AG04450 (cell line): ENCODE data around the gene GRIP1. TPM values are rescaled to one million over a fixed set of nuclear protein-coding genes. Genes with fewer than 3 reads are reported as not detected.

Experiments used
- CTCF ChIA-PET: fragments of 300-600, 350-600 bp; formaldehyde crosslinking; extraction: SDS; loops from one replicate; lab custom pipeline; 2022; ENCODE audit warnings: antibody characterized with exemption, inconsistent platforms; lab: Charles Lee
- POLR2A ChIA-PET: fragments of 350-600 bp; formaldehyde crosslinking; extraction: SDS; loops from one replicate; lab custom pipeline; 2021; ENCODE audit warnings: antibody characterized with exemption, inconsistent platforms; lab: Yijun Ruan, JAX
- DNase-seq: peaks from one replicate; pipeline ENCODE4 v3.0.0-alpha.2; 2011; ENCODE audit warnings: low read depth, low spot score
- H3K27ac ChIP-seq: one replicate; pipeline ENCODE4 v1.5.1; 2012; ENCODE audit warnings: low read depth, low read length, control low read depth
- H3K27me3 ChIP-seq: one replicate; pipeline ENCODE4 v1.6.0; 2012; ENCODE audit warnings: low read length; ENCODE audit not compliant: control insufficient read depth, insufficient read depth
- H3K4me3 ChIP-seq: 2 replicates; pipeline ENCODE4 v1.5.1; 2011; ENCODE audit warnings: mild to moderate bottlenecking, low read depth, low read length, control low read depth
- H3K9me3 ChIP-seq: 2 replicates; pipeline ENCODE4 v1.5.1; 2012; ENCODE audit warnings: low read length; ENCODE audit not compliant: control insufficient read depth, insufficient read depth
- polyA plus RNA-seq: library from polyadenylated mRNA; depleted of rRNA; stranded (reverse); fragments of >200 nt; gene quantifications from 2 replicates; pipeline ENCODE4 v1.2.3, GENCODE V29; 2011
- TF ChIP-seq, protein P1 (sequence below): IDR thresholded peaks from 2 replicates; pipeline ENCODE4 v1.5.1; 2011; ENCODE audit warnings: low read depth, low read length, control low read depth, inconsistent platforms

Gene GRIP1
- polyA plus RNA-seq, 1 experiment = not detected

DNA sequence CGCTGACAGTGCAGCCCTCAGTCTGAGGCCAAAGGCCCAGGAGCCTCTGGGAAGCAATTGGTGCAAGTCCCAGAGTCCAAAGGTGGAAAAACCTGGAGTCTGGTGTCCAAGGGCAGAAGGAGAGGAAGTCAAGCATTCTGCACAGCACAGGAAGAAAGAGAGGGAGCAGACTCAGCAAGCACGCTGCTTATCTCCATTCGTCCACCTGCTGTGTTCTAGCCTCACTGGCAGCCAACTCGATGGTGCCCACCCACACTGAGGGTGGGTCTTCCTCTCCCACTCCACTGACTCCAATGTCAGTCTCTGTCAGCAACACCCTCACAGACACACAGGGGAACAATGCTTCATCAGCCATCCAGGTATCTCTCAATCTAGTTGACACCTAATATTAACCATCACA is 337.8 kb downstream of the GRIP1 start:
- no peak for DNase-seq
- no peaks in the 10 kb centered on the region for H3K27me3 ChIP-seq
- no peak overlapping the region for H3K27ac ChIP-seq
- no peak overlapping the region for H3K4me3 ChIP-seq
- CTCF ChIA-PET = no interaction called here
- POLR2A ChIA-PET = no interaction called here
- TF ChIP-seq, protein P1, sequence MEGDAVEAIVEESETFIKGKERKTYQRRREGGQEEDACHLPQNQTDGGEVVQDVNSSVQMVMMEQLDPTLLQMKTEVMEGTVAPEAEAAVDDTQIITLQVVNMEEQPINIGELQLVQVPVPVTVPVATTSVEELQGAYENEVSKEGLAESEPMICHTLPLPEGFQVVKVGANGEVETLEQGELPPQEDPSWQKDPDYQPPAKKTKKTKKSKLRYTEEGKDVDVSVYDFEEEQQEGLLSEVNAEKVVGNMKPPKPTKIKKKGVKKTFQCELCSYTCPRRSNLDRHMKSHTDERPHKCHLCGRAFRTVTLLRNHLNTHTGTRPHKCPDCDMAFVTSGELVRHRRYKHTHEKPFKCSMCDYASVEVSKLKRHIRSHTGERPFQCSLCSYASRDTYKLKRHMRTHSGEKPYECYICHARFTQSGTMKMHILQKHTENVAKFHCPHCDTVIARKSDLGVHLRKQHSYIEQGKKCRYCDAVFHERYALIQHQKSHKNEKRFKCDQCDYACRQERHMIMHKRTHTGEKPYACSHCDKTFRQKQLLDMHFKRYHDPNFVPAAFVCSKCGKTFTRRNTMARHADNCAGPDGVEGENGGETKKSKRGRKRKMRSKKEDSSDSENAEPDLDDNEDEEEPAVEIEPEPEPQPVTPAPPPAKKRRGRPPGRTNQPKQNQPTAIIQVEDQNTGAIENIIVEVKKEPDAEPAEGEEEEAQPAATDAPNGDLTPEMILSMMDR = no peak
- H3K9me3 ChIP-seq = peaks cover 8% of the 10 kb centered on the region

DNA sequence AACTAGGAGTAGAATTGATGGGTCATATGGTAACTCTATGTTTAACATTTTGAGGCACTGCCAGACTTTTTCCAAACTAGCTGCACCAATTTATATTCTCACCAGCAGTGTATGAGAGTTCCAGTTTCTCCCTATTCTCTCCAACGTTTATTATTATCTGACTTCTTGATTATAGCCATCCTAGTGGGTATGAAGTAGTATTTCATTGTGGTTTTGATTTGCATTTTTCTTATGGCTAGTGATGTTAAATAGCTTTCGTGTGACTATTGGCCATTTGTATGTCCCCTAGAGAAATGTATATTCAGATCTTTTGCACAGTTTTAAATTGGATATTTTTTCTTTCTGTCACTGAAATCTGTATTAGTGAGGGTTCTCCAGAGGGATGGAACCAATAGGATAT is 338.7 kb downstream of the GRIP1 start:
- TF ChIP-seq, protein P1 = no peak
- peaks cover 8% of the 10 kb centered on the region for H3K9me3 ChIP-seq
- no peaks in the 10 kb centered on the region for H3K27me3 ChIP-seq
- no peak for DNase-seq
- no peak overlapping the region for H3K4me3 ChIP-seq
- H3K27ac ChIP-seq = no peak overlapping the region
- CTCF ChIA-PET = no interaction called here
- POLR2A ChIA-PET = no interaction called here

DNA sequence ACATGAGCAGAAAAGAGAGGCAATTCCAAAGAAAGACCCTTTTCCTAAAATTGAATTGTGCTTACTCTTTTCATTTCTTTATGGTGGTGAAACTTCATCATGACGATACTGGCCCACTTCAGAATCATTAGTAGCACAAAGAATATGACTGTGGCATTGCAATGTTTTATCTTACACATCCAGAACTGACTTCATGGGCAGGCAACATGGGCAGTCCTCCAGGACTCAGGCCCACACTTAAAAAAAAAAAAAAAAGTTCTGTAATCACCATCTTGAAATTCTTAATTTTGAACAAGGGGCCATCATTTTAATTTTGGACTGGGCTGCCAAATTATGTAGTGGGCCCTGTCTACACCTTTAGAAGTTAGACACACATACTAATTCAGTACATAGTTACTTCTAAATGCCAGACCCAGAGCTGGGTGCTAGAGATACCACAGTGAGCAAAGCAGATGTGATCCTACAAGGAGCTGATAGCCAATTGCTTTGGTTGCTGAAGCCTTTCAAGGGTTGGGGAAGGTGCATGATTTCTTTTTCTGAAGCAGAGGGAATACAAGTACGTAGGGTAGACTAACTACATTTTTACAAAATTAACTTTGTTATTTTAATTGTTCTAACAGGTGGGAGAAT is 341.4 kb downstream of the GRIP1 start:
- POLR2A ChIA-PET = no interaction called here
- no peak for DNase-seq
- Histone ChIP-seq H3K4me3 (no peak overlapping the region), H3K9me3 (peaks cover 6% of the 10 kb centered on the region; the same call in 1 of the 2 replicates), H3K27me3 (no peaks in the 10 kb centered on the region), H3K27ac (no peak overlapping the region)
- CTCF ChIA-PET = no interaction called here
- TF ChIP-seq, protein P1 = no peak

DNA sequence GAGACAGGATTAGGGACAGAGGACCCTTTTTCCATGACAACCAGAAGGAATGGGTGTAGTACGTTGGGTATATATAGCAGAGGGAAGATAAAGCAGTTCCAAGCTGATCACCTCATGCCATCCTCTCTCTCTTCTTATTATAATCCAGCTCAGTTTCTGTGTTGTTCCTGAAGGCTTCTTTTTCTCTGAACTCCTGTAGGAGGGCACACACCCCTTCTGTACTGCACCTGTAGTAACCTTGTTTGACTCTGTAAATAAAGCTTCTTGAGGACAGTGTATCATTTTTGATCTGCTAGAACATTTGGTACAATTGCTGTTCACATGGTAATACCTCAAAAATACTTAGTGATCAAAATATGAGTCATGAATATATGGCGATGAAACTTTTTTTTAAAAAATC is 343.1 kb downstream of the GRIP1 start:
- Histone ChIP-seq H3K4me3 (no peak overlapping the region), H3K27me3 (no peaks in the 10 kb centered on the region), H3K27ac (no peak overlapping the region), H3K9me3 (peaks cover 6% of the 10 kb centered on the region)
- ChIA-PET CTCF (no interaction called here), POLR2A (no interaction called here)
- TF ChIP-seq, protein P1 = no peak
- no peak for DNase-seq

DNA sequence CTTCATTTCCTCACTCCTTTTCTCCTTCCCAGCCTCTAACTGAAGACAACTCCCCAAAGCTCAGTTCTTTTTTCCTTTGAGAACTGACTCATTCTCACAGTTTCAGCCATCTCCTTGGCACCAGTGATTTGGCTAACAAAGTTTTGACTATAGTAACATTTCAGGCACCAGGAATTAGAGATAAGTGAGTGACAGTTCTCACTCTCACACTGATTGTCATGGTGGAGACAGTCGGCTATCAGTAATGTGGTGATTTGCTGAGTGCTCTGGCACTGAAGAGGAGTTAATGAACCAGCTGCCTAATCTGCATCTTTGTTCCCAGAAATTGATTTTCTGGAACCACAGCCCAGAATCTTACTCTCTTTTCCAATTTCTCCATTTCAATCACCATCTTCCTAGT is 347.1 kb downstream of the GRIP1 start:
- Histone ChIP-seq H3K27me3 (no peaks in the 10 kb centered on the region), H3K9me3 (no peaks in the 10 kb centered on the region; the same call in 1 of the 2 replicates), H3K27ac (no peak overlapping the region), H3K4me3 (no peak overlapping the region)
- TF ChIP-seq, protein P1 = no peak
- ChIA-PET CTCF (no interaction called here), POLR2A (no interaction called here)
- no peak for DNase-seq
